ENCODE data around the gene EVI5L. TPM values are rescaled to one million over a fixed set of nuclear protein-coding genes. Genes with fewer than 3 reads are reported as not detected.

The EVI5L gene
- total RNA-seq, 1 donor from 2014 or later = 17.2 TPM

GRCh38 chr19:7874897-7875273 is 44.9 kb downstream of the EVI5L start:
- Histone ChIP-seq H3K27me3 (no peaks in the 10 kb centered on the region), H3K4me1 (peaks cover 45% of the 10 kb centered on the region), H3K4me3 (no peak overlapping the region), H3K27ac (no peak overlapping the region), H3K9me3 (no peaks in the 10 kb centered on the region), H3K36me3 (no peaks in the 10 kb centered on the region)
- no peak for TF ChIP-seq POLR2A (IDR thresholded peaks at IDR 0.05)
- no peak for TF ChIP-seq CTCF (IDR thresholded peaks at IDR 0.05)
- TF ChIP-seq POLR2AphosphoS5 (IDR thresholded peaks at IDR 0.05; ENCODE audit: insufficient read depth in 1 of 2, low read depth in 1 of 2) = no peak
- DNase-seq (ENCODE audit: extremely low spot score in 2 of 2) = no peak
- intact Hi-C loops (cut with DNase I) = no loop called here

DNA sequence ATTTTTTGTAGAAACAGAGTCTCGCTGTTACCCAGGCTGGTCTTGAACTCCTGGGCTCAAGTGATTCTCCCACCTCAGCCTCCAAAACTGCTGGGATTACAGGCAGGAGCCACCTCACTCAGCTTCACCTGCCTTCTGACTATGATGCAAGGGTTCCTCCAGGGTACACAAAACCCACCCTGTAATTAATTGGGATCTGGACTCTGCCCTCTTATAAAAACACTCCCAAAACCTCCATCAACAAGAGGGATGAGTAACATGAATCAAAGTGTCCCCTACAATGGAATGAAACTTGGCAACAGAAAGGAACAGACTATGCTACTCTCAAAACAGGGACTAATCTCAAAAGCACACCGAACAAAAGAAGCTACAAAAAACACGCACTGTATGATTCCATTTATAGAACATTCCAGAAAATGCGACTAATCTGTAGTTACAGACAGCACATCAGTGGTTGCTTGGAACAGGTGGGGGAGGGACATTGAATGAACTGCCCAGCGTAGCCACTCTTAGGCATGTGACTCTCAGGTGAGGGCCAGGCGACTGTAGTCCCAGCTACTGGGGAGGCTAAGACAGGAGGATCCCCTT is 47.3 kb downstream of the EVI5L start:
- H3K27me3 ChIP-seq = no peaks in the 10 kb centered on the region

DNA sequence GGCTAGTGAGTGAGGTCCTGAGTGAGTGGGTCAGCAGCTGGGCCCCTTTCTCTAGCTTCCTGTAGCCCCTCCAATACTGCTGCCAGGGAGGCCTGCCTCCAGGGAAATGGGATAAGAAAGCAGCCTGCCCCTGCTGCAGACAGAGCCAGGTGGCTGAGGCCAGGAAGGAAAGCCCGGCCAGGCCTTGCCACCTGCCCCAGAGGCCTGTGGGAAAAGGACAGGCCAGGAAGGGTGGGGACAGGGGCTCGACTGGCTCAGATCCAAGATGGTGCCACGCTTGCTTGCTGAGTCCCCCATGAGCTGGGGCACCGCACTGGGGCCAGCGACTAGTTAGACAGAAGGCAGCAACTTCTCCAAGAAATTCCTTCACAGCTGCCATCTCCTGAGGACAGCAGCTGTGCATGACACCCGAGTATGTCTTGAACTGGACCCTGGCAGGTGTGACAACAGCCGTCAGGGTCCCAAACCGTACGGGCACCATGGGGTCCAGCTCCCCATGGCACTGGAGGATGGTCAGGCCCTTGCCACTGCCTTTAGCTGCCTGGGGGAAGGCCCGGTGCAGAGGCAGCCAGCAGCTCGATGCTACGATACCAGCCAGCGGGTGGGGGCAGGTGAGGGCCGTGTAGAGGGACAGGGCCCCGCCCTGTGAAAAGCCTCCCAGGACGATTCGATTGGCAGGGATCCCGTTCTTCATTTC is 49.2 kb downstream of the EVI5L start:
- intact Hi-C loops (cut with DNase I) = no loop called here
- H3K27me3 ChIP-seq = no peaks in the 10 kb centered on the region
- no peak for DNase-seq (ENCODE audit: extremely low spot score in 2 of 2)

More for the DNA sequence above, 47.3 kb downstream of the EVI5L start:
- intact Hi-C loops (cut with DNase I) = no loop called here
- H3K9me3 ChIP-seq = no peaks in the 10 kb centered on the region
- DNase-seq (ENCODE audit: extremely low spot score in 2 of 2) = no peak
- no peak overlapping the region for H3K4me3 ChIP-seq
- H3K36me3 ChIP-seq = no peaks in the 10 kb centered on the region
- H3K4me1 ChIP-seq = peaks cover 21% of the 10 kb centered on the region
- H3K27ac ChIP-seq = no peak overlapping the region
- TF ChIP-seq POLR2A (IDR thresholded peaks at IDR 0.05) = no peak
- TF ChIP-seq CTCF (IDR thresholded peaks at IDR 0.05) = no peak
- no peak for TF ChIP-seq POLR2AphosphoS5 (IDR thresholded peaks at IDR 0.05; ENCODE audit: insufficient read depth in 1 of 2, low read depth in 1 of 2)

DNA sequence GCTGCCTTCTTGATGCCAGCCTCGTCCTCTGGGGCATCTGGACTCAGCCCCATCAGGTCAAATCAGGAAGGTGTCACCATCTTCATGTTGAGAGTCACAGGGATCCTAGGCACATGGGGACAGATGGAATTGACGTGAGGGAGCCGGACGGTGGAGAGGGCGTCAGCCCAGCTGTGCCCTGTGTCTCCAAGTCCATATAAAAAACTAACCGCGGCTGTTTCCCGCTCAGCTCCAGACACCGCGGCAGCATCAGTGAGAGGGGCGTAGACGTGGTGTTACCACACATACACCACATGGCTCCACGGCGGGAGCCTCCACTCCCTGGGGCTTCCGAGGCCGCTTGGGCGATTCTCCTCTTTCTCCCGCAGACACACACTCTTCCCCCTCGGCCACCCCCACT is 49.8 kb downstream of the EVI5L start:
- H3K36me3 ChIP-seq = no peaks in the 10 kb centered on the region
- intact Hi-C loops (cut with DNase I) = no loop called here
- H3K27me3 ChIP-seq = no peaks in the 10 kb centered on the region
- no peaks in the 10 kb centered on the region for H3K9me3 ChIP-seq
- DNase-seq (ENCODE audit: extremely low spot score in 2 of 2) = no peak
- no peak for TF ChIP-seq POLR2AphosphoS5 (IDR thresholded peaks at IDR 0.05; ENCODE audit: insufficient read depth in 1 of 2, low read depth in 1 of 2)
- no peak for TF ChIP-seq CTCF (IDR thresholded peaks at IDR 0.05)
- TF ChIP-seq POLR2A (IDR thresholded peaks at IDR 0.05) = no peak
- no peak overlapping the region for H3K27ac ChIP-seq
- H3K4me1 ChIP-seq = no peaks in the 10 kb centered on the region
- no peak overlapping the region for H3K4me3 ChIP-seq

More for the DNA sequence above, 49.2 kb downstream of the EVI5L start:
- Histone ChIP-seq H3K27ac (no peak overlapping the region), H3K36me3 (no peaks in the 10 kb centered on the region), H3K4me3 (no peak overlapping the region), H3K9me3 (no peaks in the 10 kb centered on the region), H3K4me1 (peaks cover 5% of the 10 kb centered on the region)
- TF ChIP-seq POLR2AphosphoS5 (IDR thresholded peaks at IDR 0.05; ENCODE audit: insufficient read depth in 1 of 2, low read depth in 1 of 2) (no peak), POLR2A (IDR thresholded peaks at IDR 0.05) (no peak), CTCF (IDR thresholded peaks at IDR 0.05) (no peak)

DNA sequence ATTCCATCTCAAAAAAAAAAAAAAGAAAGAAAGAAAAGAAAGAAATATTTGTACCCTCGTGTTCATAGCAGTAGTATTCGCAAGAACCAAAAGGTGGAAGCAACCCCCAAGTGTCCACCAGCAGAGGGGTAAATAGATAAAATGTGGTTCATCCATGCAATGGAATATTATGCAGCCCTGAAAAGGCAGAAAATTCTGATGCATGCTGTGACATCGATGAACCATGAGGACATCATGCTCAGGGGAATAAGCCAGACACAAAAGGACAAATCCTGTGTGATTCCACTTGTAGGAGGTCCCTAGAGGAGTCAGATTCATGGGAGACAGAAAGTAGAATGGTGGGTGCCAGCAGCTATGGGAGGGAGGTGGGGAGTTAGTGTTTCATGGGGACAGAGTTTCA is 51.9 kb downstream of the EVI5L start:
- no peak overlapping the region for H3K4me3 ChIP-seq

More for the DNA sequence above, 51.9 kb downstream of the EVI5L start:
- no peaks in the 10 kb centered on the region for H3K4me1 ChIP-seq
- H3K9me3 ChIP-seq = no peaks in the 10 kb centered on the region
- H3K27ac ChIP-seq = no peak overlapping the region
- H3K27me3 ChIP-seq = no peaks in the 10 kb centered on the region
- H3K36me3 ChIP-seq = no peaks in the 10 kb centered on the region
- DNase-seq (ENCODE audit: extremely low spot score in 2 of 2) = no peak
- TF ChIP-seq CTCF (IDR thresholded peaks at IDR 0.05) (no peak), POLR2AphosphoS5 (IDR thresholded peaks at IDR 0.05; ENCODE audit: insufficient read depth in 1 of 2, low read depth in 1 of 2) (no peak), POLR2A (IDR thresholded peaks at IDR 0.05) (no peak)
- intact Hi-C loops (cut with DNase I) = no loop called here
